GM12878 (cell line): ENCODE results near the gene NRBF2. TPM values are rescaled to one million over a fixed set of nuclear protein-coding genes. Genes with fewer than 3 reads are reported as not detected.

Experiments used
- ATAC-seq: fragments of 200-7000 bp; cut with Tn5 transposase; 3 replicates; pipeline ENCODE4 v1.9.1; 2020; ENCODE audit warnings: mild to moderate bottlenecking, moderate library complexity
- BruUV-seq: library from RNA; stranded (reverse); fragments of 400-500 nt; replicated peaks from 2 replicates; lab custom pipeline; 2021; lab: Mats Ljungman, UMichigan
- CTCF ChIA-PET: fragments of 300-600 bp; sonication (Branson Sonifier 250); formaldehyde crosslinking; extraction: SDS; loops from one replicate; lab custom pipeline; 2021; ENCODE audit warnings: inconsistent platforms; lab: Yijun Ruan, JAX
- POLR2A ChIA-PET: fragments of 350-600 bp; formaldehyde crosslinking; extraction: SDS; loops from one replicate; lab custom pipeline; 2021; ENCODE audit warnings: inconsistent platforms; lab: Charles Lee
- RAD21 ChIA-PET: fragments of 300-600 bp; sonication (Branson Sonifier 250); formaldehyde crosslinking; loops from one replicate; lab custom pipeline; 2023; ENCODE audit warnings: antibody characterized with exemption; ENCODE audit not compliant: unreplicated experiment; lab: Charles Lee
- SMC1A ChIA-PET: fragments of 300-600 bp; sonication (Branson Sonifier 250); formaldehyde crosslinking; loops from one replicate; lab custom pipeline; 2023; ENCODE audit not compliant: unreplicated experiment, uncharacterized antibody; lab: Charles Lee
- DNase-seq: peaks from one replicate; pipeline ENCODE4 v3.0.0-alpha.2; 2011; ENCODE audit warnings: low read depth, low spot score
- FAIRE-seq: peaks from 3 replicates; lab custom pipeline; 2011; peaks lifted over from hg19 to GRCh38; lab: Jason Lieb, UNC
- H2AFZ ChIP-seq: 2 replicates; pipeline ENCODE4 v1.6.0; 2011; ENCODE audit warnings: low read depth, low read length, control low read depth; ENCODE audit not compliant: control insufficient read depth
- H3K27ac ChIP-seq: 2 replicates; pipeline ENCODE4 v1.5.1; 2011; ENCODE audit warnings: control low read depth; ENCODE audit not compliant: control insufficient read depth, insufficient read depth
- H3K27me3 ChIP-seq, 2 experiments: replicated peaks in 1 of 2; 2 replicates each; pipeline versions ENCODE4 v1.6.0 to v1.6.1; 2011; ENCODE audit warnings: low read length in 1 of 2; ENCODE audit not compliant: control insufficient read depth in 2 of 2, insufficient read depth in 2 of 2
- H3K36me3 ChIP-seq, 2 experiments: 2 replicates each; pipeline ENCODE4 v1.5.1; 2011; ENCODE audit warnings: low read length in 1 of 2; ENCODE audit not compliant: control insufficient read depth in 2 of 2, insufficient read depth in 2 of 2
- H3K4me1 ChIP-seq: 2 replicates; pipeline ENCODE4 v1.6.1; 2011; ENCODE audit warnings: mild to moderate bottlenecking, low read length, moderate library complexity, mixed read lengths; ENCODE audit not compliant: control insufficient read depth, insufficient read depth
- H3K4me2 ChIP-seq: 2 replicates; pipeline ENCODE4 v1.6.0; 2011; ENCODE audit warnings: control low read depth; ENCODE audit not compliant: control insufficient read depth, insufficient read depth
- H3K4me3 ChIP-seq: fragments of 200-600 bp; sonication (generic); 2 replicates; pipeline ENCODE4 v1.5.1; 2016
- H3K79me2 ChIP-seq: 2 replicates; pipeline ENCODE4 v1.6.0; 2011; ENCODE audit warnings: low read length; ENCODE audit not compliant: control insufficient read depth, insufficient read depth
- H3K9ac ChIP-seq: 2 replicates; pipeline ENCODE4 v1.8.0; 2011; ENCODE audit warnings: low read length, control low read depth, mixed read lengths; ENCODE audit not compliant: control insufficient read depth, insufficient read depth
- H3K9me3 ChIP-seq: replicated peaks from 3 replicates; pipeline ENCODE4 v1.5.1; 2011; ENCODE audit warnings: mild to moderate bottlenecking, low read length; ENCODE audit not compliant: control insufficient read depth, insufficient read depth
- H4K20me1 ChIP-seq: 2 replicates; pipeline ENCODE4 v1.6.0; 2011; ENCODE audit not compliant: control insufficient read depth, insufficient read depth
- BHLHE40 ChIP-seq, 2 experiments: fragments of 450-650 bp in 1 of 2; IDR thresholded peaks; 2 replicates each; pipeline ENCODE4 v1.6.1; 2011 to 2017; ENCODE audit warnings: low read depth in 2 of 2, borderline replicate concordance in 1 of 2, improper control_type of control experiment in 1 of 2, low read length in 1 of 2, mild to moderate bottlenecking in 1 of 2
- CREB1 ChIP-seq: IDR thresholded peaks from 2 replicates; pipeline ENCODE4 v1.6.1; 2012; ENCODE audit warnings: low read depth, mild to moderate bottlenecking, inconsistent platforms
- MTA3 ChIP-seq: IDR thresholded peaks from 2 replicates; pipeline ENCODE4 v1.6.1; 2012; ENCODE audit warnings: low read length, inconsistent platforms, borderline replicate concordance
- RAD51 ChIP-seq: fragments of 450-650 bp; IDR thresholded peaks from 2 replicates; pipeline ENCODE4 v1.6.1; 2016; ENCODE audit warnings: moderate library complexity, mild to moderate bottlenecking, inconsistent platforms
- RB1 ChIP-seq: fragments of 450-650 bp; formaldehyde crosslinking; IDR thresholded peaks from 2 replicates; pipeline ENCODE4 v1.6.1; 2017; ENCODE audit warnings: mild to moderate bottlenecking, borderline replicate concordance
- ZNF217 ChIP-seq: fragments of 450-650 bp; IDR thresholded peaks from 2 replicates; pipeline ENCODE4 v1.6.1; 2017; ENCODE audit warnings: antibody characterized with exemption, mild to moderate bottlenecking
- WGBS: methylation state at CpG from one replicate; pipeline ENCODE4 v1.1.6; 2016; ENCODE audit warnings: low lambda C conversion rate; ENCODE audit not compliant: insufficient replicate concordance, insufficient coverage; ENCODE audit errors: missing lambda C conversion rate; 5-methylcytosine and 5-hydroxymethylcytosine counted together
- in situ Hi-C: fragments of 300-500 bp; cut with MboI; formaldehyde crosslinking; loops from 9 replicates; pipeline ENCODE4 v1.14.3; 2018; ENCODE audit warnings: mixed read lengths
- intact Hi-C: fragments of 100-400 bp; cut with micrococcal nuclease; formaldehyde crosslinking; loops from one replicate; pipeline ENCODE4 v1.14.2; 2022; ENCODE audit not compliant: unreplicated experiment
- polyA plus RNA-seq, 11 experiments: library from polyadenylated mRNA; depleted of rRNA in 4 of 11; unstranded in 6 of 11; stranded (reverse) in 5 of 11; fragments of >200 nt; fragmentation: Nextera tagmentation in 4 of 11; fragmentation: Illumina TruSeq in 1 of 11; extraction: Ambion mirVana in 4 of 11; extraction: Trizol in 1 of 11; gene quantifications; 1 replicate in 1 of 11; 2 replicates in 10 of 11; pipeline versions ENCODE4 v1.2.1 to v1.2.3, GENCODE V29; 2011 to 2016; ENCODE audit warnings: inconsistent platforms in 2 of 11, missing spikeins in 2 of 11, low read depth in 1 of 11
- total RNA-seq, 4 experiments: library from RNA; depleted of rRNA in 3 of 4; stranded (reverse); fragments of >200 nt in 3 of 4; fragmentation: Illumina TruSeq in 1 of 4; extraction: Trizol in 1 of 4; gene quantifications; 2 replicates each; pipeline versions ENCODE4 v1.2.1 to v1.2.3, GENCODE V29; 2013 to 2021
- TF ChIP-seq, protein P1 (sequence below): fragments of 450-650 bp; IDR thresholded peaks from 2 replicates; pipeline ENCODE4 v1.6.1; 2014; ENCODE audit warnings: mild to moderate bottlenecking
- TF ChIP-seq, protein P2 (sequence below): IDR thresholded peaks from 2 replicates; pipeline ENCODE4 v1.6.1; 2011; ENCODE audit warnings: mild to moderate bottlenecking, low read depth, low read length, moderate library complexity; ENCODE audit not compliant: insufficient replicate concordance
- TF ChIP-seq, protein P3 (sequence below): fragments of 450-650 bp; IDR thresholded peaks from 2 replicates; pipeline ENCODE4 v1.6.1; 2017; ENCODE audit warnings: antibody characterized with exemption, mild to moderate bottlenecking, moderate library complexity
- TF ChIP-seq, protein P4 (sequence below): fragments of 450-650 bp; IDR thresholded peaks from 2 replicates; pipeline ENCODE4 v1.6.1; 2017; ENCODE audit warnings: low read depth, mild to moderate bottlenecking, moderate library complexity

The NRBF2 gene
- total and polyA plus RNA-seq, 10 of the 15 experiments (the other 5 are each of a cell fraction or from before 2014, with no cell fraction given), result 17.8 to 39.8 (median 27.7) TPM

DNA sequence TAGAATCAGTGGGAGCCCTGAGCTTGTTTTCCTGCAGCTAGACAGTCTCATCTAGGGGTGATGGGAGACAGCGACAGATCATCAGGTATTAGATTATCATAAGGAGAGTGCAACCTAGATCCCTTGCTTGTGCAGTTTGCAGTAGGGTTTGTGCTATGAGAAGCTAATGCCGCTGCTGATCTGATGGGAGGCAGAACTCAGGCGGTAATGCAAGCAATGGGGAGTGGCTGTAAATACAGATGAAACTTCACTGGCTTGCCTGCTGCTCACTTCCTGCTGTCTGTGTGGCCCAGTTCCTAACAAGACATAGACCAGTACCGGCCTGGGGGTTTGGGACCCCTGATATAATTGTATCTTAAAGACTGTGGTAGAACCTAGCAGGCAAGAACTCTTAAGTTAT lies 17.6 kb downstream of the NRBF2 start:
- ATAC-seq, result no peak
- Histone ChIP-seq H3K4me2 (no peak overlapping the region), H3K4me1 (no peaks in the 10 kb centered on the region; the same call in 1 of the 2 replicates), H3K4me3 (no peak overlapping the region), H3K27me3 (no peaks in the 10 kb centered on the region), H3K9me3 (no peaks in the 10 kb centered on the region), H3K79me2 (peaks cover 21% of the 10 kb centered on the region), H2AFZ (no peak overlapping the region), H3K36me3 (peaks cover 3 to 14% of the 10 kb centered on the region in 2 experiments), H4K20me1 (no peaks in the 10 kb centered on the region), H3K27ac (no peak overlapping the region), H3K9ac (no peak overlapping the region)
- TF ChIP-seq CREB1 (no peak), BHLHE40 (IDR thresholded peaks at IDR 0.05; ENCODE audit: borderline replicate concordance in 1 of 2, low read depth in 2 of 2, low read length in 1 of 2) (no peak), RB1 (no peak), RAD51 (no peak), MTA3 (no peak), ZNF217 (no peak)
- TF ChIP-seq, protein P1, sequence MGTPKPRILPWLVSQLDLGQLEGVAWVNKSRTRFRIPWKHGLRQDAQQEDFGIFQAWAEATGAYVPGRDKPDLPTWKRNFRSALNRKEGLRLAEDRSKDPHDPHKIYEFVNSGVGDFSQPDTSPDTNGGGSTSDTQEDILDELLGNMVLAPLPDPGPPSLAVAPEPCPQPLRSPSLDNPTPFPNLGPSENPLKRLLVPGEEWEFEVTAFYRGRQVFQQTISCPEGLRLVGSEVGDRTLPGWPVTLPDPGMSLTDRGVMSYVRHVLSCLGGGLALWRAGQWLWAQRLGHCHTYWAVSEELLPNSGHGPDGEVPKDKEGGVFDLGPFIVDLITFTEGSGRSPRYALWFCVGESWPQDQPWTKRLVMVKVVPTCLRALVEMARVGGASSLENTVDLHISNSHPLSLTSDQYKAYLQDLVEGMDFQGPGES, result no peak
- TF ChIP-seq, protein P2, sequence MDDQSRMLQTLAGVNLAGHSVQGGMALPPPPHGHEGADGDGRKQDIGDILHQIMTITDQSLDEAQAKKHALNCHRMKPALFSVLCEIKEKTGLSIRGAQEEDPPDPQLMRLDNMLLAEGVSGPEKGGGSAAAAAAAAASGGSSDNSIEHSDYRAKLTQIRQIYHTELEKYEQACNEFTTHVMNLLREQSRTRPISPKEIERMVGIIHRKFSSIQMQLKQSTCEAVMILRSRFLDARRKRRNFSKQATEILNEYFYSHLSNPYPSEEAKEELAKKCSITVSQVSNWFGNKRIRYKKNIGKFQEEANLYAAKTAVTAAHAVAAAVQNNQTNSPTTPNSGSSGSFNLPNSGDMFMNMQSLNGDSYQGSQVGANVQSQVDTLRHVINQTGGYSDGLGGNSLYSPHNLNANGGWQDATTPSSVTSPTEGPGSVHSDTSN, result no peak
- TF ChIP-seq, protein P3, sequence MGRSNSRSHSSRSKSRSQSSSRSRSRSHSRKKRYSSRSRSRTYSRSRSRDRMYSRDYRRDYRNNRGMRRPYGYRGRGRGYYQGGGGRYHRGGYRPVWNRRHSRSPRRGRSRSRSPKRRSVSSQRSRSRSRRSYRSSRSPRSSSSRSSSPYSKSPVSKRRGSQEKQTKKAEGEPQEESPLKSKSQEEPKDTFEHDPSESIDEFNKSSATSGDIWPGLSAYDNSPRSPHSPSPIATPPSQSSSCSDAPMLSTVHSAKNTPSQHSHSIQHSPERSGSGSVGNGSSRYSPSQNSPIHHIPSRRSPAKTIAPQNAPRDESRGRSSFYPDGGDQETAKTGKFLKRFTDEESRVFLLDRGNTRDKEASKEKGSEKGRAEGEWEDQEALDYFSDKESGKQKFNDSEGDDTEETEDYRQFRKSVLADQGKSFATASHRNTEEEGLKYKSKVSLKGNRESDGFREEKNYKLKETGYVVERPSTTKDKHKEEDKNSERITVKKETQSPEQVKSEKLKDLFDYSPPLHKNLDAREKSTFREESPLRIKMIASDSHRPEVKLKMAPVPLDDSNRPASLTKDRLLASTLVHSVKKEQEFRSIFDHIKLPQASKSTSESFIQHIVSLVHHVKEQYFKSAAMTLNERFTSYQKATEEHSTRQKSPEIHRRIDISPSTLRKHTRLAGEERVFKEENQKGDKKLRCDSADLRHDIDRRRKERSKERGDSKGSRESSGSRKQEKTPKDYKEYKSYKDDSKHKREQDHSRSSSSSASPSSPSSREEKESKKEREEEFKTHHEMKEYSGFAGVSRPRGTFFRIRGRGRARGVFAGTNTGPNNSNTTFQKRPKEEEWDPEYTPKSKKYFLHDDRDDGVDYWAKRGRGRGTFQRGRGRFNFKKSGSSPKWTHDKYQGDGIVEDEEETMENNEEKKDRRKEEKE, result no peak
- TF ChIP-seq, protein P4, sequence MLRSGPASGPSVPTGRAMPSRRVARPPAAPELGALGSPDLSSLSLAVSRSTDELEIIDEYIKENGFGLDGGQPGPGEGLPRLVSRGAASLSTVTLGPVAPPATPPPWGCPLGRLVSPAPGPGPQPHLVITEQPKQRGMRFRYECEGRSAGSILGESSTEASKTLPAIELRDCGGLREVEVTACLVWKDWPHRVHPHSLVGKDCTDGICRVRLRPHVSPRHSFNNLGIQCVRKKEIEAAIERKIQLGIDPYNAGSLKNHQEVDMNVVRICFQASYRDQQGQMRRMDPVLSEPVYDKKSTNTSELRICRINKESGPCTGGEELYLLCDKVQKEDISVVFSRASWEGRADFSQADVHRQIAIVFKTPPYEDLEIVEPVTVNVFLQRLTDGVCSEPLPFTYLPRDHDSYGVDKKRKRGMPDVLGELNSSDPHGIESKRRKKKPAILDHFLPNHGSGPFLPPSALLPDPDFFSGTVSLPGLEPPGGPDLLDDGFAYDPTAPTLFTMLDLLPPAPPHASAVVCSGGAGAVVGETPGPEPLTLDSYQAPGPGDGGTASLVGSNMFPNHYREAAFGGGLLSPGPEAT, result no peak
- no peak for DNase-seq
- ChIA-PET POLR2A (no interaction called here), CTCF (no interaction called here), RAD21 (no interaction called here), SMC1A (no interaction called here)
- BruUV-seq, result no TSS peak
- FAIRE-seq, result no peak
- 97% methylated on average over 4 of the region's 4 CpGs for WGBS
- intact Hi-C loops, result loop anchor here (10.0 kb wide), 2 partner anchors 296 to 886 kb away; partner anchors contain the start of gene RTKN2
- in situ Hi-C loops, result no loop called here
